PC-3 (cell line): Measurements from ENCODE around the gene FEN1.

Experiments used
- EZH2 ChIP-seq: fragments of 300-600 bp; sonication (generic); IDR thresholded peaks from one replicate; pipeline ENCODE4 v1.6.1; 2017; ENCODE audit warnings: antibody characterized with exemption, mild to moderate bottlenecking, low read length; ENCODE audit not compliant: unreplicated experiment
- EZH2phosphoT487 ChIP-seq: fragments of 300-600 bp; sonication (generic); IDR thresholded peaks from 2 replicates; pipeline ENCODE4 v1.6.1; 2018; ENCODE audit warnings: mild to moderate bottlenecking, antibody characterized with exemption, low read length, borderline replicate concordance
- TF ChIP-seq, protein P1 (sequence below): fragments of 300-600 bp; sonication (generic); conservative IDR thresholded peaks from 2 replicates; pipeline ENCODE4 v1.5.1; 2017; ENCODE audit warnings: antibody characterized with exemption, low read depth, mild to moderate bottlenecking, low read length

DNA sequence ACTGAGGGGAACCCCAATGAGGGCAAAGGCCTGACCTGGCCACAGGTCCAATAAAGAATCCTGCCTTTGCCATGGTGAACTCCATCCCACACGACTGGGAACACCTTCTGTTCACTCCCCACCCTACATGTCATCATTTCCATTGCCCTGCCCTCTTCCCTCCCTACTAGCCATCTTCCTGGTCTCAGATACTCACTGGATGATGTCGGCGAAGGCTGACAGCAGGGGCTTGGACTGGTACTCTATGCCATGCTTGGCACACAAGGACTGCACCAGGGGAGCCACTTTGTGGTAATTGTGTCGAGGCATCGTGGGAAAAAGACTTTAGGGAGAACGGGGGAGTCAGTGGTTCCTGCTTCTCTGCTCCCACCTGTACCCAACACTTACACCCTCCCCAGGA, 9.9 kb downstream of the FEN1 start:
- TF ChIP-seq, protein P1, sequence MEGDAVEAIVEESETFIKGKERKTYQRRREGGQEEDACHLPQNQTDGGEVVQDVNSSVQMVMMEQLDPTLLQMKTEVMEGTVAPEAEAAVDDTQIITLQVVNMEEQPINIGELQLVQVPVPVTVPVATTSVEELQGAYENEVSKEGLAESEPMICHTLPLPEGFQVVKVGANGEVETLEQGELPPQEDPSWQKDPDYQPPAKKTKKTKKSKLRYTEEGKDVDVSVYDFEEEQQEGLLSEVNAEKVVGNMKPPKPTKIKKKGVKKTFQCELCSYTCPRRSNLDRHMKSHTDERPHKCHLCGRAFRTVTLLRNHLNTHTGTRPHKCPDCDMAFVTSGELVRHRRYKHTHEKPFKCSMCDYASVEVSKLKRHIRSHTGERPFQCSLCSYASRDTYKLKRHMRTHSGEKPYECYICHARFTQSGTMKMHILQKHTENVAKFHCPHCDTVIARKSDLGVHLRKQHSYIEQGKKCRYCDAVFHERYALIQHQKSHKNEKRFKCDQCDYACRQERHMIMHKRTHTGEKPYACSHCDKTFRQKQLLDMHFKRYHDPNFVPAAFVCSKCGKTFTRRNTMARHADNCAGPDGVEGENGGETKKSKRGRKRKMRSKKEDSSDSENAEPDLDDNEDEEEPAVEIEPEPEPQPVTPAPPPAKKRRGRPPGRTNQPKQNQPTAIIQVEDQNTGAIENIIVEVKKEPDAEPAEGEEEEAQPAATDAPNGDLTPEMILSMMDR = no peak
- no peak for TF ChIP-seq EZH2
- TF ChIP-seq EZH2phosphoT487 = no peak
